Daoy (cell line): ENCODE data around the gene MAGEC3. TPM values are rescaled to one million over a fixed set of nuclear protein-coding genes. Genes with fewer than 3 reads are reported as not detected.
A peak's percentile ranks its signal among the peaks of the same experiment; 100 is the strongest.
"Not testable (repeated sequence)": the region's sequence is repeated elsewhere in the genome, so short reads cannot be mapped to it uniquely, and the experiment has no call there.

ENCODE experiments used
- DNase-seq: peaks from one replicate; pipeline ENCODE4 v3.0.0-alpha.2; 2015; ENCODE audit warnings: low read depth
- total RNA-seq: library from RNA; depleted of rRNA; stranded (reverse); fragments of >200 nt; shearing (Covaris generic); gene quantifications from 2 replicates; pipeline ENCODE4 v1.2.3, GENCODE V29; 2014; rRNA removed

MAGEC3 gene, protein sequence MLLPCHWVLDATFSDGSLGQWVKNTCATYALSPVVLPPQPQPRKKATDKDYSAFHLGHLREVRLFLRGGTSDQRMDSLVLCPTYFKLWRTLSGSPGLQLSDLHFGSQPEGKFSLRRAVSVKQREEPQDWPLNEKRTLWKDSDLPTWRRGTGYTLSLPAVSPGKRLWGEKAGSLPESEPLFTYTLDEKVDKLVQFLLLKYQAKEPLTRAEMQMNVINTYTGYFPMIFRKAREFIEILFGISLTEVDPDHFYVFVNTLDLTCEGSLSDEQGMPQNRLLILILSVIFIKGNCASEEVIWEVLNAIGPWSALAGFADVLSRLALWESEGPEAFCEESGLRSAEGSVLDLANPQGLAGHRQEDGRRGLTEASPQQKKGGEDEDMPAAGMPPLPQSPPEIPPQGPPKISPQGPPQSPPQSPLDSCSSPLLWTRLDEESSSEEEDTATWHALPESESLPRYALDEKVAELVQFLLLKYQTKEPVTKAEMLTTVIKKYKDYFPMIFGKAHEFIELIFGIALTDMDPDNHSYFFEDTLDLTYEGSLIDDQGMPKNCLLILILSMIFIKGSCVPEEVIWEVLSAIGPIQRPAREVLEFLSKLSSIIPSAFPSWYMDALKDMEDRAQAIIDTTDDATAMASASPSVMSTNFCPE
- not detected in 2 replicates for total RNA-seq

DNA sequence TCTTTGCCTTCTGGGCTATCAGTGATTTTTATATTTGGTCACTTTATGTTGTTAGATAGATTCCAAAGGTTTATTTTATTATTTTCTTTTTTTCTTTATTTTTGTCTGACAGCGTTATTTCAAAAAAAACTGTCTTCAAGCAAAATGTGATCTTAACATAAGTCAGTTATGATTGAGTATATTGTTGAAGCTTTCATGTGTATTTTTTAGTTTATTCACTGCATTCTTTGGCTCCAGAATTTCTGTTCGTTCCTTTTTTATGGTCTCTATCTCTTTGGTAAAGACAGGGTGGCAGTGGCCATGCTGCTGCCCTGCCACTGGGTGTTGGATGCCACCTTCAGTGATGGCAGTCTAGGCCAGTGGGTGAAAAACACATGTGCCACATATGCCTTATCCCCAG, at the start of gene MAGEC3:
Gene MAGEC3, plus strand, starts transcription at position 301 of the 400 bp plus-strand sequence. Its CDS starts 0 bp downstream, at position 301.
- no peak for DNase-seq

DNA sequence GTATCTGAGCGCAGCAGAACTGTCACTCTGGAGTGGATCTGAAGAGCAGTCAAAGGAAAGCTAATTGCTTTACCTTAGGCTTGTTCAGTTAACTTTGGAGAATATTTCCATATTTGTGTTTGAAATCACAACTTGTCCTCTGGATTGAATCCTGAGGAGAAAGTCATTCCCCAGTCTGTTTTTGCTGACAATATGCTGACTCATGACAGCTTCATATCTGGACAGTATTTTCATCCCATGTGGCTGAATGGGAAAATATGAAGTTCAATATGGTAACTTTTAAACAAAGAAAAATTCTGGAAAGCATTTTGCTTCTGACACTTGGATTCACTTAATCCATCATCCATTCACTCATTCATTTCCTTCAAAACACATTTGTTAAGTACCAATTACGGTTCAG, 46.3 kb upstream of the MAGEC3 start:
- no peak for DNase-seq

DNA sequence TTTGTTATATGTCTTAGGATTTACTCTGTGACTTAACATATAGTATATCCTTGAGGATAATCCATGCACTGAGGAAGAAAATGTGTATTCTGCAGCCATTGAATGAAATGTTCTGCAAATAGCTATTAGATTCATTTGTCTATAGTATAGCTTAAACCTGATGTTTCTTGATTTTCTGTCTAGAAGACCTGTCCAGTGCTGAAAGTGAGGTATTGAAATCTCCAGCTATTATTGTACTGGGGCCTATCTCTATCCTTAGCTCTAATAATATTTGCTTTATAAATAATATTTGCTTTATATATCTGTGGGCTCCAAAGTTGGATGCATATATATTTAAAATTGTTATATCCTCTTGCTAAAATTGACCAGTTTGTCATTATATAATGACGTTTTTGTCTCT, 26.7 kb upstream of the MAGEC3 start:
- DNase-seq: no peak

DNA sequence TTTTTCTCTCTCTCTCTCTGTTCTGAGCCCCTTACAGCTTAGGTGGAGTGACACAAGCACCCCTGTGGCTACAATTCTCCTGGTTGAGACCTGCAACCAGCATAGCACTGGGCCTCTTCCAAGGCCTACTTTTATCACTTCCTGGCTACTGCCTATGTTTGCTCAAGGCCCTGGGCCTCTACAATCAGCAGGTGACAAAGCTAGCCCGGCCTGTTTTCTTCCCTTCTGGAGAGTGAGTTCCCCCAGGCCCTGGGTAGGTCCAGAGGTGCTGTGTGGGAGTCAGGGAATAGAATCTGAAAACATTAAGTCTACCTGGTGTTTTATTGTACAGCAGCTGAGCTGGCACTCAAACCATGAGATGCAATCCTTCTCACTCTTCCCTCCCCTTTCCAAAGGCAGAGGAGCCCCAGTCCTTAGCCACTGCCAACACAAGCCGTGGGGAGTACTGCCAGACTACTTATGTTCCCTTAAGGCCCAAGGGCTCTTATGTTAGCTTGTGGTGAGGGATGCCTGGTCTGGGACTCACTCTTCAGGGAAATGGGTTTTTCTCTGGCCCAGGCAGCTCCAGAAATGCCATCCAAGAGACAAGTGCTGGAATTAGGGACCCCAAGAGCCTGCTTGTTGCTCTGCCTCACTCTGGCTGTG, 23.8 kb upstream of the MAGEC3 start:
- DNase-seq: no peak

DNA sequence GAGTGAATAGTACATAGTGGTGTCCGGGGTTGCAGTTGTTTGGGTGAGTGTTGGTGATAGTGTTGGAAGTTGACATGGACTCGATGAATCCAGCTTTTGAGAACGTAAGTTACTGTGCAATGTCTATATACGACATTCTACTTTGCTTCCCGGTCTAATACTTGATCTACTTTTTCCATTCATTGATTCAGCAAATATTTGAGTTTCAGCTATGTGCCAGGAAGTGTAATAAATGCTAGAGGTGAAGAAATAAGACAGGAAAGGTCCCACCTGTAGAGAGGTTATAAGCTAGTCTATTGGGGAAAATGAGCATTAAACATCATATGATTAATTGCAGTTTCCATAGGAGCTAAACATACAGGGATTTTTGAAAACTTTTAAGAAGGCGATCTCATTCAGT, 22.2 kb upstream of the MAGEC3 start:
- DNase-seq: no peak

DNA sequence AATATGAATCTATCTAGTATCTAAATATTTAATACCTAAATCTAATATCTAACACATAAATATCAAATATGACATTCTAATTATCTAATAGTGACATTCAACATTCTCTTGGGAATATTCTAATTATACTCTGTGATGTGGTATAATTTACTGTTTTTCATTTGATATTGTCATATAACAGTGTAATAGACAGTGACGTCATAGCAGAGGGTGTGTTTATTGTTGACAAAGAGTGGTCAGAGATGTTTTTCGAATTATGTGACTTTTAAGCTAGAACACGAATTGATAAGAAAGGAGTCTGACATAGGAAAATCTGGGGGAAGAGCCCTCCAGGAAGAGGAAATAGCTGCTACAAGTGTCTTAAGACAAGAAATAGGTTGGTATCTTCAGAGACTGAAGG, 5.9 kb upstream of the MAGEC3 start:
- no peak for DNase-seq

DNA sequence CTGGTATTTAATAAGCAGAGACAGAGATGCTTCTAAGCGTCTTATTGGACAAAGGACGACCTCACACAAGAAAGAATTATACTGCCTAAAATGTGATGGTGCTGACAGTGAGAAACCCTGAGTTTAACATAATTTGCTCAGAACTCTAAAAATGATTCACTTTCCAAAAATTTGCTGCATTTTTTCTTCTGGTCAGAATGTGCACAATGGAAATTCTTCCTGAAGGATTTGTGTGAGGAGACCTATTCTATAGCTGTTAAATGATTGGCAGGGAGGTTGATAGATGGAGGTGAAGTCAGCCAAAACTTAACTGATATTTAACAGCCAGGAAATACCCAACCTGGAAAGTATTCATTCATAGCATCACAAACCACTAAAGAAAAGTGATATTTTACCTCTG, 1.7 kb downstream of the MAGEC3 start:
- DNase-seq: no peak

DNA sequence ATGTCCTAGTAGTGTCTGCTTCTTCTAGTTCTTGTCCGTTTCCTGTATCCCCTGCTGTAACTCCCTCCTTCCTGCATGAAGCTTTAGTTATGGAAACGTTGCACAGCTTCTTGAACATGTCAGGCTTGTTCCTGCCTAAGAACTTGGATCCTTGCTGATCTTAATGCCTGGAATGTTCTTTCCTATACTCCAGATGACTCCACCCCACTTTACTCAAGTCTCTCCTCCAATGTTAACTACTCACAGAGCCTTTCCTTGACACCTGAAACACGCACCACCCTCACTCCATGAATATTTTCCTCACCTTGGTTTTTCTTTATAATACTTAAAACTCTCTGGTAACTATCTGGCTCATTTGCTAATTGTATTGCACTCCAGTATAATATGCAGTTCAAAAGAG, 19.4 kb downstream of the MAGEC3 start:
- no peak for DNase-seq

DNA sequence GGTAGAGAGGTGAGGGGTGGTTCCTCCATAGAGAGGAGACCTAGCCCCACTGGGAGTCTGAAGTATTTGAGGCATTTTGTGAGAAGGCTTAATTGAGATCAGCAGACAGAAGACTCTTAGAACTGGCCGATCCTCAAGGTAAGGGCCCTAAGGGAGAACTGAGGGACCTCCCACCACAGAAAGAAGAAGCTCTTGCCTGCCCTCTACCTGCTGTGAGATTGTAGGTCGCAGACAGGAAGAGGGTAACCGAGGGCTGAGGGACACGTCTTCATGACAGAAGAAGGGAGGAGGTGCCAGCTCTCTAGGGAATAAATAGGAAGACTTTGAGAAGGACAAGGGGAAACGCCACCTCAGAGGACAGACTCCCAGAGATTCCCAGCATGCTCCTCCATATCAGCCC, 41.5 kb downstream of the MAGEC3 start:
- DNase-seq: peak; percentile 3

DNA sequence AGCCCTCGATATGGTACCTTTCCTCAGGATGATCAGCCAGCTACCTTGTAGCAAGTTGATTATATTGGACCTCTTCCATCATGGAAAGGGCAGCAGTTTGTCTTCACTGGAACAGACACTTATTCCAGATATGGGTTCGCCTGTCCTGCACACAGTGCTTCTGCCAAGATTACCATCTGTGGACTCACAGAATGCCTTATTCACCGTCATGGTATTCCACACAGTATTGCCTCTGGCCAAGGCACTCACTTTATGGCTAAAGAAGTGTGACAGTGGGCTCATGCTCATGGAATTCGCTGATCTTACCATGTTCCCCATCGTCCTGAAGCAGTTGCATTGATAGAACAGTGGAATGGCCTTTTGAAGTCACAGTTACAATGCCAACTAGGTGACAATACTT, 50.7 kb downstream of the MAGEC3 start:
- not testable (repeated sequence) for DNase-seq

DNA sequence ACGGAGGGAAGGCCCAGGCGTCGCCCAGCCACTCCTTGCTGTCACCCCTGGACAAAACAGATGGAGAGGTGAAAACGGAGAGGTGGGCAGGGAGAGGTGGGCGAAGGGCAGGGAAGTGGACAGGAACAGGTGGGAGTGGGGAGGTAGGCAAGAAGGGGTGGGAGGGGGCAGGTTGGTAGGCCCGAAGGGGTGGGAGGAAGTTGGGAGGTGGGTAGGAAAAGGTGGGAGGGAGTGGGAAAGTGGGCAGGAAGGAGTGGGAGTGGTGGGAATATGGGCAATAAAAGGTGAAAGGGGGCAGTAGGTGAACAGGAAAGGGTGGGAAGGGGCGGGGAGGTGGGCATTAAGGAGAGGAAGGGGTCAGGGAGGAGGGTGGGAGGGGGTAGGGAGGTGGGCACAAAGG, 56.6 kb downstream of the MAGEC3 start:
- no peak for DNase-seq

DNA sequence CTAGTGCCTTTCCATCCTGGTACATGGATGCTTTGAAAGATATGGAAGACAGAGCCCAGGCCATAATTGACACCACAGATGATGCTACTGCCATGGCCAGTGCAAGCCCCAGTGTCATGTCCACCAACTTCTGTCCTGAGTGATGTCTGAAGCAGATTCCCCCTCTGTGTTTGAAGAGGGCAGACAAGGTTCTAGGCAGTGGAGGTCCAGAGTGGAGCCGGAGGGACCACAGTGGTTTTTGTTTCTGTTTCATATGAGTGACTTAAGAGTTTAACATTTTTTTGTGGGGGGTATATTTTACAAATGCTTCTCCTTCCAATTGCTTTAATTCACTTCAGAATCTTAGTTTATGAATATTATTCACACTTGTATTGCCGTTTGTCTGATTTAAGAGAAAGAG, 59.6 kb downstream of the MAGEC3 start:
- no peak for DNase-seq

DNA sequence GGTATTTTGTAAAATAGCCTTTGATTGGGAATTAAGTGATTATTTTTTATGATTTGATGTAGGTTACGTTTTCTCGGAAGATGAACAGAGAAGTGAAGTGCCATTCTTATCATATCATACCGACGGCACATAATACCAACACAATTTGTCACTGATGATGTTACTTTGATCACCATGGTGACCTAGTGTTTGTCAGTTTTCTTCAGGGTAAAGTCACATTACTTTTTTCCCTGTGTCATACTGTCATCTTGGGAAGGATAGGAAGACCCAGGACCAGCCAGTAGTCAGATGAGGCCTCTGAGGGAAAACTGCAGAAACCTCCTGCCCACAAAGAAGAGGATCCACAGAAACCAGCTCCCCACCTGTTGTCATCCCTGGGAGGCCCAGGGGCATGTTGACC, 64.2 kb downstream of the MAGEC3 start:
- DNase-seq: no peak

DNA sequence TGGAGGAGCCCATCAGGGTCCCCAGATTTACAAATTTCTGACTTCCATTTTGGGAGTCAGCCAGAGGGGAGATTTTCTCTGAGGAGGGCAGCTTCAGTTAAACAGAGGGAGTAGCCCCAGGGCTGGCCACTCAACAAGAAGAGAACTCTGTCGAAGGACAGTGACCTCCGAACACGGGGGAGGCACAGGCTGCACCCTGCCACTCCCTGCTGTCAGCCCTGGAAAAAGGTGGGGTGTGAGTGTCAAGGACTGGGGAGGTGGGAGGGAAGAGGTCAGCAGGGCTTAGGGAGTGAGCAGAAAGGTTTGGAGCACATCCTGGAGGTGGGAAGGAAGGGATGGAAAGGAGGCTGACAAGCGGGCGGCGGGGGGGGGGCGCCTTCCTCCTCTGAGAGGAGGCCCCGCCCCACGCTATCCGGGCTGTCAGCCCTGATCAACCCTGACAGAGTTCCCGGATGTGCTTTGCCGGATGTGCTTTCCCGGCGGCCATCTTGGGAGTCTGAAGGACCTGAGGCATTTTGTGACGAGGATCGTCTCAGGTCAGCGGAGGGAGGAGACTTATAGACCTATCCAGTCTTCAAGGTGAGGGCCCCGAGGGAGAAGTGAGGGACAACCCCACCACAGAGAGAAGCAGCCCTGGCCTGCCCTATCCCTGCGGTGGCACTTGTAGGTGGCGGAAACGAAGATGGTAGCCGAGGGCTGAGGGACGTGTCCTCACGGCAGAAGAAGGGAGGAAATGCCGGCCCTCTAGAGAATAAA, 65.5 kb downstream of the MAGEC3 start, which contains the start of gene MAGEC1:
Gene MAGEC1, plus strand, starts transcription at position 495 of the 756 bp plus-strand sequence. CDS start 1,179 bp downstream, outside the sequence.
- DNase-seq: peak; percentile 85

DNA sequence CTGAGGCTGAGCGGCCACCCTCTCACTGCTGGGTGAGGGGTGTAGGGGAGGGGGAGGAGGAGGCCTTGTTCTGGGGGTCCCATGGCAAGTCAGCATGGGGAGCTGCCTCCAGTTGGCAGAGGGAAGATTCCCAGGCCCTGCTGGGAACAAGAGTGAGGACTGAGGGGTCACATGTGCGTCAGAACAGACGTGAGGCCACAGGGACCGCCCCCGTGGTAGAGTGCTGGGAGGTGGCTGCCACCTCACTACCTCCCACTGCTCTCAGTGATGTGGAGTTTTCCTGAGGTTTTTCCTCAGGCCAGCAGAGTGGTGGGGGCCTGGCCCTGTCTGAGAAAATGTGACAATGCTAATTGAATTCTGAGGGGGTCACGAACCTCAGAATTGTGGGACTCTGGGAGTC, 66.1 kb downstream of the MAGEC3 start:
- DNase-seq: peak; percentile 62

DNA sequence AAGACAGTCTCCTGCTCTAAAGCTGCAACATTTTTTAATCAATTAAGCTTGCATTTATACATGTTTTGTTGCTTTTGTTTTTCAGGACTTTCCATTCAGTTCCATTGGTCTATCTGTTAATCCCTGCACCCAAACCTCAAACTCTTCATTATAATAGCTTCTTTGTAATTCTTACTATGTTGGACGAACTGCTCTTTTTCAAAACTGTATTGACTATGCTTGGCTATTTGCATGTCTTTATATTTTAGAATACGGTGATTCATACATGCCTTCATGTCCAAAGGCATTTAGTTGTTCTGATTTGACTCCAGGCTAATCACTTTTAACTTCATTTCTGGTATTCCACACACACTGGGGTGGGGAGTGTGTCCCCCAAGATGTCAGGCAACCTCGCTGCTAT, 79.7 kb downstream of the MAGEC3 start:
- DNase-seq: no peak

DNA sequence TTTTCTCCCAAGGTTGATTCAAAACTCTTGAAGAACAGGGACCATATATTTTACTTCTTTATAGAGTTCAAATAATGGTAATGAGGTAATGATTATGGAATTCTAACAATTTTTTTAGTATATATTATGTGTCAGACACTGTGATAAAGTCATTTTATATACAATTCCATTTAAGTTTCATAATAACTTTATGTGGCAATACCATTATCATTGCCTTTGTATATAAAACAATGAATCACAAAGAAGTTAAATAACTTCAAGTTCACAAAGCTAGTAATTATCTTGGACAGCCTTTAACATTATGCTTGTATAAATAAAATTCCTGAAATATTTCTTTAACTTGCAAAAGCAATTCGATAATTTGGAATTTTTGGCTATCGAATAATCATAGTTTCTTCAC, 86.2 kb downstream of the MAGEC3 start:
- no peak for DNase-seq

DNA sequence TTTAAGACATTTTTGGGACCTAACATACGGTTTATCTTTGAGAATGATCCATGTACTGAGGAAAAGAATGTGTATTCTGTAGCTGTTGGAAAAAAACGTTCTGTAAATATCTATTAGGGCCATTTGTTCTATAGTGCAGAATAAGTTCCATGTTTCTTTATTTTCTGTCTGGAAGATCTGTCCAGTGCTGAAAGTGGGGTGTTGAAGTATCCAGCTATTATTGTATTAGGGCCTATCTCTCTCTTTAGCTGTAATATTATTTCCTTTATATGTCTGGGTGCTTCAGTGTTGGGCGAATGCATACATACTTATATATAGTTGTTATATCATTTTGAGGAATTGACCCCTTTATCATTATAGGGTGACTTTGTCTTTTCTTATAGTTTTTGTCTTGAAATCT, 90.3 kb downstream of the MAGEC3 start:
- no peak for DNase-seq

DNA sequence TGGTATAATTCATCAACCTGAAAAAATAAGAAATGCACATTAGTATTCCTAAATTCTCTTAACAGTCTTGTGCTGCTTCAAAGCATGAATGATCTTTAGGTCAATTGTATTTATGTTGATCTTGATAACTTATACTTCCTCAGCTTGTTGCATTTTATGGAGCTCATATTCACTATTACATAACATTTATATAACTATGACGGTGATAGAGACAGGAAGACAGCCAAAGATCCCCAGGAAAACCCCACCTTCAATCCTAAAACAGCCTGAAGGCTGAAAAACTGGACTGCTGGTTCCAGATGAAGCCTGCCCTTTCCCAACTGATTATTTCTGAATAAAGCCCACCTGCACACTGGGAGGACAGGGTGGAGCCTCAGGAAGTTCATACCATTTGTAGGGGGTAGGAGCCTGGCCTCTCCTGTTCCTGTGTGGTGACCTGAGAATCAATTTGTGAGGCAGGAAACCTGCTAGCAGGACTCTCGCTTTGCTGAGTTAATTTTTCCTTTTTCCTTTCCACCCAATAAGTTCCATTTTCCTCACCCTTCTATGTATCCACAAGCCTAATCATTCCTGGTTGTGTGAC, 96.0 kb downstream of the MAGEC3 start:
- no peak for DNase-seq

DNA sequence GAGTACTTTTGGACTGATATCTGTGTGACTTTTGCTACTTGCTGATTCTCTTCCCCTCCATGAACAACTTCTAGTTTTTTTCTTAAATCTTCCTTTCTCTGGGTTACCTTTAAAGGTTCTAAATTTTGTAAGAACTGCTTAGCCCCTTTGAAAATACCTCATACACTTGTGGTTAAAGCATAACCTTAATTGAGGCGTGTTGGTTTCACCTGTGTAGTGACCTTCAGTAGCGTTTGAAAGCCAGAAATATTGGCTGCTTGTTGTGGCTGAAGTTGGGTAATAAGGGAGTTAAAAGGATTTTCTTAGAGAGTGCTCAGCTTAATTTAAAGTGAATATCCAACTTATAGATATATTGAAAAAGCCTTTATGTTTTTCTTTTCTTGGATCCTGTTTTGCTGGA, 97.5 kb downstream of the MAGEC3 start:
- no peak for DNase-seq

DNA sequence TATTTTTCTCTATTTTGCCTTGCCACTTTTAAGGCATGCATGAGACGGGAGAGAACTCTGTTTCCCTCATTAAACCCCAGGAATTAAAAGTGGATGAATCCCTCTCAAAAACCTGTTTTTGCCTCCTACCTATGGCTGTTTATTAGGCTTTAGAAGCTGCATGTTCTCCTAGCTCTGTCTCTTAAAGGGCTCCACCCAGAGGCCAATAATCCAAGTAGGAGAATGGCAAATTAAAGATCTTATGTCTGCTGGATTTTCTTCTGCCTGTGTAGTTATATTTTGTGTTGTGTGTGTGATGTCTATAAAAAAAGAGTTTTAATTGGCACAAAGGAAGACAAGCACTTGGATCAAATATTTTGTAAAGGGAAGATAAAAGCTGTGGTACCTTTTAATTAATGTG, 98.0 kb downstream of the MAGEC3 start:
- no peak for DNase-seq

DNA sequence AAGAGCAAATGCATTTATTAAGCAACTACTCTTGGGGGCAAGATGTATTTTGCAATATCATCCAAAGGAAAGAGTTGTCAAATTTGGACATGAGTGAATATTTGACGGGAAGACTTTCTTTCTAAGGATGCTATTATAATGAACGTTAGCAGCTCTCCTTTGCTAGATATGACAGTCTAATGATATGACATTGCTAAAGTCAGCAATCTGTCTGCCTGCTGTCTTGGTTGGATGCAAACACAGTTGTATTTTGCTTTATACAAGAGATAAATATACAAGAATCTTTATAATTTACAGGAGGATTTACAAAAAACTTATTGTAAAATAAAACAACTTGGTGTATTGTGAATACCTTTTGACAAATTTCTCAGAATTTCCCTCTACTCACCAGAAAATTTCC, 103.1 kb downstream of the MAGEC3 start:
- DNase-seq: no peak
